ENCODE data around the gene SSNA1. TPM values are rescaled to one million over a fixed set of nuclear protein-coding genes. Genes with fewer than 3 reads are reported as not detected.
A peak's percentile ranks its signal among the peaks of the same experiment; 100 is the strongest.

Gene SSNA1
- total and polyA plus RNA-seq, 9 of the 15 experiments (the other 6 are each of a cell fraction or from before 2014, with no cell fraction given): 1.9 to 130 (median 57.1) TPM

DNA sequence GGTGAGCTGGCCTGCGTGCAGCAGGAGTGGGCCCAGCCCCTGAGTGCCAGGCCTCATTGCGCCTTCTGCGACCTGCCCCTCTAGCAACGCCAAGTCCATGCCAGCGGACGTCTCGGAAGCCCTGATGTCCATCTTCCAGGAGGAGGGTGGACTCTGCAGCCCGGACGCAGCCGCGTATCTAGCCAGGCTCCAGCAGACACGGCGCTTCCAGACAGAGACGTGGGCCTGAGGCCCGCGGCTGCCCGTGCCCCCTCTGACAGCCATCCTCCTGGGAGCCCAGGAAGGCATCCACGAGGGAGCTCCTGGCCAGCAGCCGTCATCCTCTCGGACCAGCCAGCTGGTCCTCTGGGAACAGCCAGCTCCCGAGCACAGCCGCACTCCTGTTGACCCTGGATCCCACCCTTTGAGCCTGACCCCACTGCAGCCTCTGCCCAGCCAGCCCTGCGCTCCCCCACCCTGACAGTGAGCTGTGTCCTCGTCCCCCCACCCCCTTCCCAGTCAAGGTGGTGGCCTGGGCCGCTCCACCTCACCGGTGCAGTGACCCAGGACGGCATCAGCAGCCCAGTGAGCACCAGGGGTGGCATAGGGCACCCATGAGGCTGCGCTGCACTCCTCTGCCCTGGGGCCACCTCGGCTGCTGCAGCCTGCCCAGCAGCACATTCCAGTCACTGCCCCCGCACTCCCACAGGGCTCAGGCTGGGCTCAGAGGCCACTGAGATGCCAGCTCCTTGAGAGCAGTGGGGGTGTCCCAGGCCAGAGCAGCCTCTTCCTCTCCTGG is 27.9 kb downstream of the SSNA1 start:
- 92% methylated on average over 24 of the region's 30 CpGs for WGBS (ENCODE audit: insufficient coverage, low coverage, missing lambda C conversion rate)
- no peak overlapping the region for H2AFZ ChIP-seq (ENCODE audit: low read depth, low read length)
- H3K9me3 ChIP-seq (replicated peaks; ENCODE audit: control insufficient read depth, insufficient read depth, low read depth, low read length): no peaks in the 10 kb centered on the region
- in situ Hi-C loops (cut with MboI): no loop called here
- no peak overlapping the region; the same call in 1 of the 2 replicates for H3K4me2 ChIP-seq (ENCODE audit: insufficient read depth, low read length)
- H3K4me3 ChIP-seq: no peak overlapping the region
- peak overlapping the region in 1 of 2 experiments; percentile 92; a peak in 2 of 4 replicates for H3K9ac ChIP-seq (ENCODE audit: insufficient read depth in 1 of 2, low read depth in 2 of 2, low read length in 2 of 2)
- no peak for FAIRE-seq
- H3K4me1 ChIP-seq (replicated peaks in 1 of 2; ENCODE audit: control insufficient read depth in 2 of 2, insufficient read depth in 2 of 2, low read length in 2 of 2): peaks cover 27 to 88% of the 10 kb centered on the region in 2 experiments
- no peak overlapping the region for H3K27ac ChIP-seq (ENCODE audit: extremely low read depth, low read depth, low read length)
- H4K20me1 ChIP-seq (replicated peaks; ENCODE audit: control insufficient read depth, insufficient read depth, low read length): peaks cover 2% of the 10 kb centered on the region; the same call in 1 of the 2 replicates
- BruUV-seq (replicated peaks): no TSS peak
- H3K36me3 ChIP-seq (ENCODE audit: control insufficient read depth, insufficient read depth, low read length): peaks cover 35% of the 10 kb centered on the region; the same call in 2 of the 3 replicates
- no peak for ATAC-seq
- POLR2A ChIA-PET: interaction anchor here (0.6 to 1.6 kb wide), 6 partner anchors 10 to 89 kb away, joined by 3 to 5 read pairs (median 4); no protein-coding TSS in a partner anchor
- intact Hi-C loops (cut with micrococcal nuclease): no loop called here
- DNase-seq (ENCODE audit: extremely low read depth in 1 of 4, low spot score in 3 of 4): no peak
- H3K27me3 ChIP-seq (ENCODE audit: control insufficient read depth in 2 of 2, insufficient read depth in 2 of 2, low read length in 2 of 2): no peaks in the 10 kb centered on the region
- no peak for TF ChIP-seq DIDO1 (tag; IDR thresholded peaks at IDR 0.05; ENCODE audit: low read depth)
- no peak for TF ChIP-seq POLR2G (IDR thresholded peaks at IDR 0.05; ENCODE audit: low read depth, low read length)
- 0 out of 2 replicates have a peak, but pooled peaks have one; percentile 13 for TF ChIP-seq RBFOX2 (IDR thresholded peaks at IDR 0.05; ENCODE audit: low read depth, low read length)
- CTCF ChIA-PET (ENCODE audit: low intra/inter-chr PET ratio): no interaction called here
- peaks cover 18% of the 10 kb centered on the region; the same call in 2 of the 3 replicates for H3K79me2 ChIP-seq (ENCODE audit: control insufficient read depth, insufficient read depth, low read length)
- no peaks in the 10 kb centered on the region for H3K9me1 ChIP-seq (ENCODE audit: control insufficient read depth, insufficient read depth, low read length)
